ENCODE data around the gene CHP1.

GRCh38 chr15:41233367-41233771 lies 2.3 kb downstream of the CHP1 start:
- no peak for TF ChIP-seq EZH2phosphoT487 (IDR thresholded peaks at IDR 0.05; ENCODE audit: borderline replicate concordance, low read length)
- no peak for TF ChIP-seq CTCF (conservative IDR thresholded peaks at IDR 0.05; ENCODE audit: low read depth, low read length)
